ENCODE measurements around the gene MYF5. TPM values are rescaled to one million over a fixed set of nuclear protein-coding genes. Genes with fewer than 3 reads are reported as not detected.

MYF5 gene
- total and polyA plus RNA-seq, 10 of the 15 experiments (the other 5 are each of a cell fraction or from before 2014, with no cell fraction given), result not detected

GRCh38 chr12:80720516-80720915, 3.8 kb downstream of the MYF5 start (continued):
- TF ChIP-seq, protein P1, sequence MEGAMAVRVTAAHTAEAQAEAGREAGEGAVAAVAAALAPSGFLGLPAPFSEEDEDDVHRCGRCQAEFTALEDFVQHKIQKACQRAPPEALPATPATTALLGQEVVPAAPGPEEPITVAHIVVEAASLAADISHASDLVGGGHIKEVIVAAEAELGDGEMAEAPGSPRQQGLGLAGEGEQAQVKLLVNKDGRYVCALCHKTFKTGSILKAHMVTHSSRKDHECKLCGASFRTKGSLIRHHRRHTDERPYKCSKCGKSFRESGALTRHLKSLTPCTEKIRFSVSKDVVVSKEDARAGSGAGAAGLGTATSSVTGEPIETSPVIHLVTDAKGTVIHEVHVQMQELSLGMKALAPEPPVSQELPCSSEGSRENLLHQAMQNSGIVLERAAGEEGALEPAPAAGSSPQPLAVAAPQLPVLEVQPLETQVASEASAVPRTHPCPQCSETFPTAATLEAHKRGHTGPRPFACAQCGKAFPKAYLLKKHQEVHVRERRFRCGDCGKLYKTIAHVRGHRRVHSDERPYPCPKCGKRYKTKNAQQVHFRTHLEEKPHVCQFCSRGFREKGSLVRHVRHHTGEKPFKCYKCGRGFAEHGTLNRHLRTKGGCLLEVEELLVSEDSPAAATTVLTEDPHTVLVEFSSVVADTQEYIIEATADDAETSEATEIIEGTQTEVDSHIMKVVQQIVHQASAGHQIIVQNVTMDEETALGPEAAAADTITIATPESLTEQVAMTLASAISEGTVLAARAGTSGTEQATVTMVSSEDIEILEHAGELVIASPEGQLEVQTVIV (IDR thresholded peaks at IDR 0.05; ENCODE audit: borderline replicate concordance, partially characterized antibody), result no peak
- TF ChIP-seq MXI1 (IDR thresholded peaks at IDR 0.05; ENCODE audit: low read depth, low read length), result no peak
- no peak for TF ChIP-seq ATF7 (IDR thresholded peaks at IDR 0.05; ENCODE audit: low read depth)
- TF ChIP-seq TARDBP (IDR thresholded peaks at IDR 0.05; ENCODE audit: borderline replicate concordance), result no peak
- TF ChIP-seq NFYB (IDR thresholded peaks at IDR 0.05; ENCODE audit: insufficient read depth, low read depth, low read length), result no peak
- no peak for TF ChIP-seq NBN (IDR thresholded peaks at IDR 0.05)

DNA sequence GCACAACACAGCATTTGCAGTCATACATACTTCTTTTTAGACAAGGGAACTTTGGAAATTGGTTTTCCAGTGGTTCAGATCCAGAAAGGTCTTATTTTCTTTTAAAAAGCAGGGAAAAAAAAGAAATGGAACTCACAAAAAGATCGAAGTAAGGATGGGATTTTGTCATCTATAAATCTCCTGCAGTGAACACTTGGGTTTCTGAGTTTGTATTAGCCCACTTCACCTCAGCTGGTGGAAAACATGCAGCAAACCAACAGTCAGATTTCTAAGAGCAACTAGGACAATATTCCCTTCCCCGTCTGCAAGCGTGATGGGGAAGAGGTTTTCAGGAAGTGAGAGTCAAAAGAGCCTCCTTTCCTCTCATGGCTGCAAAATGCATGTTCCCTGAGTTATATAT, 4.6 kb downstream of the MYF5 start:
- no peak for FAIRE-seq
- BruUV-seq (replicated peaks), result no TSS peak

More for the DNA sequence above, 4.6 kb downstream of the MYF5 start:
- no peak overlapping the region for H3K27ac ChIP-seq (ENCODE audit: control insufficient read depth, insufficient read depth)
- peaks cover 2 to 4% of the 10 kb centered on the region in 2 experiments; a peak in 3 of 4 replicates for H3K27me3 ChIP-seq (replicated peaks in 1 of 2; ENCODE audit: control insufficient read depth in 2 of 2, insufficient read depth in 2 of 2, low read length in 1 of 2)
- intact Hi-C loops (cut with micrococcal nuclease; ENCODE audit: unreplicated experiment) (no loop called here), in situ Hi-C loops (cut with MboI) (no loop called here)
- no peaks in the 10 kb centered on the region for H3K9me3 ChIP-seq (replicated peaks; ENCODE audit: control insufficient read depth, insufficient read depth, low read length)
- POLR2A ChIA-PET, result no interaction called here
- TF ChIP-seq NFYB (IDR thresholded peaks at IDR 0.05; ENCODE audit: insufficient read depth, low read depth, low read length), result no peak
- TF ChIP-seq RFX5 (IDR thresholded peaks at IDR 0.05; ENCODE audit: low read depth, low read length), result no peak
- no peak for TF ChIP-seq HSF1 (IDR thresholded peaks at IDR 0.05; ENCODE audit: low read depth, low read length)
- no peak for TF ChIP-seq MXI1 (IDR thresholded peaks at IDR 0.05; ENCODE audit: low read depth, low read length)
- no peak for TF ChIP-seq DPF2 (IDR thresholded peaks at IDR 0.05)
- no peak for TF ChIP-seq E2F8 (IDR thresholded peaks at IDR 0.05; ENCODE audit: low read depth, partially characterized antibody)
- no peak for TF ChIP-seq SRF (IDR thresholded peaks at IDR 0.05; ENCODE audit: low read depth in 2 of 2, low read length in 2 of 2)
- TF ChIP-seq FOXK2 (IDR thresholded peaks at IDR 0.05), result no peak
- SMC1A ChIA-PET (ENCODE audit: uncharacterized antibody, unreplicated experiment), result no interaction called here
- DNase-seq (ENCODE audit: low read depth, low spot score), result no peak
- RAD21 ChIA-PET (ENCODE audit: unreplicated experiment), result no interaction called here
- 20% methylated on average over 3 of the region's 3 CpGs for WGBS (ENCODE audit: insufficient coverage, insufficient replicate concordance, low lambda C conversion rate, missing lambda C conversion rate)
- no peaks in the 10 kb centered on the region for H4K20me1 ChIP-seq (ENCODE audit: control insufficient read depth, insufficient read depth)
- no peak overlapping the region for H2AFZ ChIP-seq (ENCODE audit: control insufficient read depth, low read depth, low read length)
- no peaks in the 10 kb centered on the region for H3K36me3 ChIP-seq (ENCODE audit: control insufficient read depth in 2 of 2, insufficient read depth in 2 of 2, low read length in 1 of 2)
- no peak for ATAC-seq
- H3K9ac ChIP-seq (ENCODE audit: control insufficient read depth, insufficient read depth, low read length), result no peak overlapping the region
- H3K4me2 ChIP-seq (ENCODE audit: control insufficient read depth, insufficient read depth), result no peak overlapping the region
- H3K4me1 ChIP-seq (ENCODE audit: control insufficient read depth, insufficient read depth, low read length), result no peaks in the 10 kb centered on the region
- H3K79me2 ChIP-seq (ENCODE audit: control insufficient read depth, insufficient read depth, low read length), result no peaks in the 10 kb centered on the region
- CTCF ChIA-PET, result no interaction called here
- no peak overlapping the region for H3K4me3 ChIP-seq

Data from GM12878 (cell line).